Measurements from ENCODE around the gene ABCA4.

ABCA4 gene

DNA sequence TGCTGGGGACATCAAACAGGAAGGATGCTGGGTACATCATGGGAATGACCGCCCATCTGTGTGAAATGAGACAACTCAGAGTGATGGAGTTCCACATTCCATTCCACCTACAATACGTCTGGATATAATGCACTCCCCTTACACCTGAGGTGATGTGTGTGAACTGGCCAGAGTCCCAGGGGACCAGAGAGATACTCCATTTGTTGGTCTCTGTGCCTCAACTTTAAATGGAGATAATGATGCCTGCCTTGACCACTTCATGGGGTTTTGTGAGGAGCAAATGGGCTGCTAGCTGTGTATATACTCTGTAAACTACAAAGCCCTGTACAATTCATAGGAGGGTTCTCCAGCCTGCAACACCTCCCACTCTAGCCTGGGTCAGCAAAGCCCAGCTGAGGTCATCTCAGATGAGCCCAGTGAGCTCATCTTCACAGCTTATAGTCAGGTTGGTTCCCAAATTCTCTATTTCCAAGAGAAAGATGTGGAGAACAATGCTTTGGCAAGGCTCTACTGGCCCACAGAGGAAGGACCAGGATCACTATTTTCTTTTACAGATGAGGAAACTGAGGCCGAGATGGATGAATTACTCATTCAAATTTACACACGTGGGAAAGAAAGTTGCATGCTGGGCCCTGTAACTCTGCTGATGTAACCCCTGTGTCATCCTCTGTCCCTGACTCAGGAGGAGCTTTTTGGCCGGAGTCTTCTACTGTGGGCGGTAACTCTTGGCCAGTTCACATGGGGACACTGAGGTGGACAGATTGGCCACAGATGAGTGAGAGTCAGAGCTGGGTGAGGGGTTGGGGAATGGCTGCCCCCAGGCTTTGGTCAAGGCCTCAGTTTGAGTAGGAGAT is 106.1 kb downstream of the ABCA4 start:
- H3K4me3 ChIP-seq (ENCODE audit: low read length): no peak overlapping the region
- no peaks in the 10 kb centered on the region for H3K36me3 ChIP-seq (replicated peaks; ENCODE audit: insufficient read depth, low read length)
- no peaks in the 10 kb centered on the region for H4K20me1 ChIP-seq (ENCODE audit: insufficient read depth, low read length)
- H3K9ac ChIP-seq (ENCODE audit: low read length): no peak overlapping the region
- no peaks in the 10 kb centered on the region for H3K4me1 ChIP-seq (ENCODE audit: low read length)
- DNase-seq: no peak
- no peaks in the 10 kb centered on the region for H3K27me3 ChIP-seq (replicated peaks; ENCODE audit: insufficient read depth, low read length)
- no peak for TF ChIP-seq EZH2phosphoT487 (IDR thresholded peaks at IDR 0.05; ENCODE audit: low read length)
- no peak for TF ChIP-seq EZH2 (optimal IDR thresholded peaks at IDR 0.05; ENCODE audit: low read depth, low read length)
- TF ChIP-seq, protein P1, sequence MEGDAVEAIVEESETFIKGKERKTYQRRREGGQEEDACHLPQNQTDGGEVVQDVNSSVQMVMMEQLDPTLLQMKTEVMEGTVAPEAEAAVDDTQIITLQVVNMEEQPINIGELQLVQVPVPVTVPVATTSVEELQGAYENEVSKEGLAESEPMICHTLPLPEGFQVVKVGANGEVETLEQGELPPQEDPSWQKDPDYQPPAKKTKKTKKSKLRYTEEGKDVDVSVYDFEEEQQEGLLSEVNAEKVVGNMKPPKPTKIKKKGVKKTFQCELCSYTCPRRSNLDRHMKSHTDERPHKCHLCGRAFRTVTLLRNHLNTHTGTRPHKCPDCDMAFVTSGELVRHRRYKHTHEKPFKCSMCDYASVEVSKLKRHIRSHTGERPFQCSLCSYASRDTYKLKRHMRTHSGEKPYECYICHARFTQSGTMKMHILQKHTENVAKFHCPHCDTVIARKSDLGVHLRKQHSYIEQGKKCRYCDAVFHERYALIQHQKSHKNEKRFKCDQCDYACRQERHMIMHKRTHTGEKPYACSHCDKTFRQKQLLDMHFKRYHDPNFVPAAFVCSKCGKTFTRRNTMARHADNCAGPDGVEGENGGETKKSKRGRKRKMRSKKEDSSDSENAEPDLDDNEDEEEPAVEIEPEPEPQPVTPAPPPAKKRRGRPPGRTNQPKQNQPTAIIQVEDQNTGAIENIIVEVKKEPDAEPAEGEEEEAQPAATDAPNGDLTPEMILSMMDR (IDR thresholded peaks at IDR 0.05; ENCODE audit: low read length): no peak
- no peaks in the 10 kb centered on the region for H3K9me2 ChIP-seq (replicated peaks; ENCODE audit: insufficient read depth, low read length)
- H3K4me2 ChIP-seq (ENCODE audit: low read depth, low read length): no peak overlapping the region
- no peaks in the 10 kb centered on the region for H3K79me2 ChIP-seq (ENCODE audit: low read length)
- H3F3A ChIP-seq (ENCODE audit: insufficient read depth, low read length): no peaks in the 10 kb centered on the region
- no peak overlapping the region for H3K27ac ChIP-seq (ENCODE audit: low read length)
- no peaks in the 10 kb centered on the region for H3K9me3 ChIP-seq (replicated peaks; ENCODE audit: insufficient read depth, low read length)
- no peak overlapping the region for H2AFZ ChIP-seq (ENCODE audit: low read length)

GRCh38 chr1:94014087-94014486 is 106.9 kb downstream of the ABCA4 start:
- no peak overlapping the region for H2AFZ ChIP-seq (ENCODE audit: low read length)
- H3K27ac ChIP-seq (ENCODE audit: low read length): no peak overlapping the region
- H3K4me1 ChIP-seq (ENCODE audit: low read length): no peaks in the 10 kb centered on the region
- no peaks in the 10 kb centered on the region for H3K27me3 ChIP-seq (replicated peaks; ENCODE audit: insufficient read depth, low read length)
- no peak for DNase-seq
- TF ChIP-seq EZH2phosphoT487 (IDR thresholded peaks at IDR 0.05; ENCODE audit: low read length) (no peak), EZH2 (optimal IDR thresholded peaks at IDR 0.05; ENCODE audit: low read depth, low read length) (no peak)
- TF ChIP-seq, protein P1 (IDR thresholded peaks at IDR 0.05; ENCODE audit: low read length): no peak
- H3F3A ChIP-seq (ENCODE audit: insufficient read depth, low read length): no peaks in the 10 kb centered on the region
- no peaks in the 10 kb centered on the region for H4K20me1 ChIP-seq (ENCODE audit: insufficient read depth, low read length)
- H3K9ac ChIP-seq (ENCODE audit: low read length): no peak overlapping the region
- no peaks in the 10 kb centered on the region for H3K9me2 ChIP-seq (replicated peaks; ENCODE audit: insufficient read depth, low read length)
- H3K4me3 ChIP-seq (ENCODE audit: low read length): no peak overlapping the region
- no peak overlapping the region for H3K4me2 ChIP-seq (ENCODE audit: low read depth, low read length)
- no peaks in the 10 kb centered on the region for H3K9me3 ChIP-seq (replicated peaks; ENCODE audit: insufficient read depth, low read length)
- no peaks in the 10 kb centered on the region for H3K36me3 ChIP-seq (replicated peaks; ENCODE audit: insufficient read depth, low read length)
- no peaks in the 10 kb centered on the region for H3K79me2 ChIP-seq (ENCODE audit: low read length)

- TF ChIP-seq, protein P1 (IDR thresholded peaks at IDR 0.05; ENCODE audit: low read length): no peak
- TF ChIP-seq EZH2phosphoT487 (IDR thresholded peaks at IDR 0.05; ENCODE audit: low read length) (no peak), EZH2 (optimal IDR thresholded peaks at IDR 0.05; ENCODE audit: low read depth, low read length) (no peak)
- no peaks in the 10 kb centered on the region for H3K27me3 ChIP-seq (replicated peaks; ENCODE audit: insufficient read depth, low read length)
- no peak overlapping the region for H3K4me3 ChIP-seq (ENCODE audit: low read length)
- no peak overlapping the region for H3K9ac ChIP-seq (ENCODE audit: low read length)
- no peaks in the 10 kb centered on the region for H3F3A ChIP-seq (ENCODE audit: insufficient read depth, low read length)
- no peaks in the 10 kb centered on the region for H3K79me2 ChIP-seq (ENCODE audit: low read length)
- no peaks in the 10 kb centered on the region for H4K20me1 ChIP-seq (ENCODE audit: insufficient read depth, low read length)
- no peaks in the 10 kb centered on the region for H3K4me1 ChIP-seq (ENCODE audit: low read length)
- H2AFZ ChIP-seq (ENCODE audit: low read length): no peak overlapping the region
- no peaks in the 10 kb centered on the region for H3K36me3 ChIP-seq (replicated peaks; ENCODE audit: insufficient read depth, low read length)
- no peaks in the 10 kb centered on the region for H3K9me3 ChIP-seq (replicated peaks; ENCODE audit: insufficient read depth, low read length)
- DNase-seq: no peak
- H3K27ac ChIP-seq (ENCODE audit: low read length): no peak overlapping the region
- H3K4me2 ChIP-seq (ENCODE audit: low read depth, low read length): no peak overlapping the region
- no peaks in the 10 kb centered on the region for H3K9me2 ChIP-seq (replicated peaks; ENCODE audit: insufficient read depth, low read length)
Measured at GRCh38 chr1:94013367-94013878, 107.5 kb downstream of the ABCA4 start.
